GM18867 (cell line): ENCODE measurements around the gene B9D1.
"Not testable (repeated sequence)": the region's sequence is repeated elsewhere in the genome, so short reads cannot be mapped to it uniquely, and the experiment has no call there.

Source experiments
- ATAC-seq: cut with Tn5 transposase; IDR thresholded peaks from one replicate; pipeline ENCODE4 v1.9.1; 2021; ENCODE audit warnings: mild to moderate bottlenecking, moderate library complexity; ENCODE audit not compliant: unreplicated experiment

Gene B9D1

GRCh38 chr17:19361326-19361725 lies 1.2 kb downstream of the B9D1 start:
- no peak for ATAC-seq

- no peak for ATAC-seq
Measured at GRCh38 chr17:19360772-19361171, 1.8 kb downstream of the B9D1 start.

- ATAC-seq: no peak
Measured at GRCh38 chr17:19359856-19360255, 2.7 kb downstream of the B9D1 start.

GRCh38 chr17:19359151-19359550 lies 3.4 kb downstream of the B9D1 start:
- no peak for ATAC-seq

GRCh38 chr17:19357761-19358160 lies 4.8 kb downstream of the B9D1 start:
- no peak for ATAC-seq

- no peak for ATAC-seq
Measured at GRCh38 chr17:19357351-19357750, 5.2 kb downstream of the B9D1 start.

GRCh38 chr17:19354748-19355147 lies 7.8 kb downstream of the B9D1 start:
- ATAC-seq: no peak

- ATAC-seq: not testable (repeated sequence)
Measured at GRCh38 chr17:19353401-19353800, 9.1 kb downstream of the B9D1 start.

GRCh38 chr17:19348806-19349205 lies 13.7 kb downstream of the B9D1 start:
- no peak for ATAC-seq

GRCh38 chr17:19348081-19348650 lies 14.4 kb downstream of the B9D1 start:
- no peak for ATAC-seq

GRCh38 chr17:19347323-19348080 lies 15.0 kb downstream of the B9D1 start:
- ATAC-seq: no peak

GRCh38 chr17:19346351-19347255 lies 15.9 kb downstream of the B9D1 start:
- no peak for ATAC-seq

GRCh38 chr17:19345486-19346350 lies 16.8 kb downstream of the B9D1 start:
- ATAC-seq: no peak

GRCh38 chr17:19345067-19345460 lies 17.5 kb downstream of the B9D1 start:
- no peak for ATAC-seq

GRCh38 chr17:19344311-19345066 lies 18.0 kb downstream of the B9D1 start:
- ATAC-seq: no peak

- ATAC-seq: no peak
Measured at GRCh38 chr17:19343671-19344151, 18.8 kb downstream of the B9D1 start.

- ATAC-seq: no peak
Measured at GRCh38 chr17:19343256-19343630, 19.3 kb downstream of the B9D1 start.

- no peak for ATAC-seq
Measured at GRCh38 chr17:19342611-19343255, 19.8 kb downstream of the B9D1 start.
